ENCODE measurements around the gene SEMA6C.

The SEMA6C gene

DNA sequence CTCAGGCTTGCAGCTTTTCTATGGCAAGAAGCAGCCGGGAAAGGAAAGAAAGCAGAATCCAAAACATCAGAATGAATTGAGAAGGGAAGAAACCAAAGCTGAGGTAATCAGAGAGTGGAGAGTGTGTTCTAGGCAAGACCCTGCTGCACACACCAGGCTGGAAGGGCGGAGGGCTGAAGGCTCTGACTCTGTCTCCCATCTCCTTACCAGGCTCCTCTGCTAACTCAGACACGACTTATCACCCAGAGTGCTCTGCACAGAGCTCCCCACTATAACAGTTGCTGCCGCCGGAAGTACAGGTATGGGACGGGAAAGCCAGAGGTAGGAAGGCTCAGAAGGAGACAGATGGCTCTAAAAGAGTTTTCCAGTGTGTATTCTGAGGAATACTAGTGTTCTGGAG lies 20.7 kb upstream of the SEMA6C start:
- H3K9ac ChIP-seq (ENCODE audit: low read length): peak overlapping the region; percentile 77
- peak overlapping the region; percentile 74 for H3K4me2 ChIP-seq (ENCODE audit: low read depth, low read length, poor library complexity, severe bottlenecking)
- H3K9me2 ChIP-seq (replicated peaks; ENCODE audit: insufficient read depth, low read length): no peaks in the 10 kb centered on the region
- no peak overlapping the region for H2AFZ ChIP-seq (ENCODE audit: low read depth, low read length, severe bottlenecking)
- no peaks in the 10 kb centered on the region for H3K27me3 ChIP-seq (ENCODE audit: low read length)
- H3K9me3 ChIP-seq (ENCODE audit: insufficient read depth, low read length): no peaks in the 10 kb centered on the region
- no peak overlapping the region for H3K27ac ChIP-seq (ENCODE audit: low read depth, low read length)
- no peaks in the 10 kb centered on the region for H3K36me3 ChIP-seq (ENCODE audit: low read length)
- 0 out of 2 replicates have a peak, but pooled peaks cover under 1% of the 10 kb centered on the region for H3F3A ChIP-seq (ENCODE audit: insufficient read depth)
- peak overlapping the region; percentile 93 for H3K4me3 ChIP-seq (ENCODE audit: insufficient read depth, low read length, poor library complexity, severe bottlenecking)
- TF ChIP-seq EZH2phosphoT487 (conservative IDR thresholded peaks at IDR 0.05; ENCODE audit: low read length): no peak
- TF ChIP-seq, protein P1, sequence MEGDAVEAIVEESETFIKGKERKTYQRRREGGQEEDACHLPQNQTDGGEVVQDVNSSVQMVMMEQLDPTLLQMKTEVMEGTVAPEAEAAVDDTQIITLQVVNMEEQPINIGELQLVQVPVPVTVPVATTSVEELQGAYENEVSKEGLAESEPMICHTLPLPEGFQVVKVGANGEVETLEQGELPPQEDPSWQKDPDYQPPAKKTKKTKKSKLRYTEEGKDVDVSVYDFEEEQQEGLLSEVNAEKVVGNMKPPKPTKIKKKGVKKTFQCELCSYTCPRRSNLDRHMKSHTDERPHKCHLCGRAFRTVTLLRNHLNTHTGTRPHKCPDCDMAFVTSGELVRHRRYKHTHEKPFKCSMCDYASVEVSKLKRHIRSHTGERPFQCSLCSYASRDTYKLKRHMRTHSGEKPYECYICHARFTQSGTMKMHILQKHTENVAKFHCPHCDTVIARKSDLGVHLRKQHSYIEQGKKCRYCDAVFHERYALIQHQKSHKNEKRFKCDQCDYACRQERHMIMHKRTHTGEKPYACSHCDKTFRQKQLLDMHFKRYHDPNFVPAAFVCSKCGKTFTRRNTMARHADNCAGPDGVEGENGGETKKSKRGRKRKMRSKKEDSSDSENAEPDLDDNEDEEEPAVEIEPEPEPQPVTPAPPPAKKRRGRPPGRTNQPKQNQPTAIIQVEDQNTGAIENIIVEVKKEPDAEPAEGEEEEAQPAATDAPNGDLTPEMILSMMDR (IDR thresholded peaks at IDR 0.05; ENCODE audit: insufficient read depth, low read length, poor library complexity, severe bottlenecking): no peak
- H3K79me2 ChIP-seq (ENCODE audit: insufficient read depth, low read length): peaks cover 22% of the 10 kb centered on the region
- no peaks in the 10 kb centered on the region for H4K20me1 ChIP-seq (ENCODE audit: low read depth, low read length)

DNA sequence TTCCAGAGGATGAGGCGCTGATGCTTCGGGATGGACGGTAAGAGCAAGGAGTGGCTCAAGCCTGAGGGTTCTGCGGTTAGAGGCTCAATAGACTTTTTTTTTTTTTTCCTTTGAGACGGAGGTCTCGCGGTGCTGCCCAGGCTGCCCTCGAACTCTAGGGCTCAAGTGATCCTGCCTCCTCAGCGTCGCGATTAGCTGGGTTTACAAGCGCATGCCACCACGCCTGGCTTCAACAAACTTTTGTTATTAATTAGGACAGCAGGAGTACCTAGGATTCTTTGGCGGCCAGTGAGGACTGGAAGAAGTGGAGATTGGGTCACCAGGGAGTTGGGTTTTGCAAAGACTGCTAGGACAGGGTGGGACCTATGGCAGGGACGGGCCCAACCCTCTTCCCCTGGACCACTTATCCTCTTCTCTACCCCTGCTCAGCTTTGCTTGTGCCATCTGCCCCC lies 20.1 kb upstream of the SEMA6C start:
- H2AFZ ChIP-seq (ENCODE audit: low read depth, low read length, severe bottlenecking): peak overlapping the region; percentile 15

DNA sequence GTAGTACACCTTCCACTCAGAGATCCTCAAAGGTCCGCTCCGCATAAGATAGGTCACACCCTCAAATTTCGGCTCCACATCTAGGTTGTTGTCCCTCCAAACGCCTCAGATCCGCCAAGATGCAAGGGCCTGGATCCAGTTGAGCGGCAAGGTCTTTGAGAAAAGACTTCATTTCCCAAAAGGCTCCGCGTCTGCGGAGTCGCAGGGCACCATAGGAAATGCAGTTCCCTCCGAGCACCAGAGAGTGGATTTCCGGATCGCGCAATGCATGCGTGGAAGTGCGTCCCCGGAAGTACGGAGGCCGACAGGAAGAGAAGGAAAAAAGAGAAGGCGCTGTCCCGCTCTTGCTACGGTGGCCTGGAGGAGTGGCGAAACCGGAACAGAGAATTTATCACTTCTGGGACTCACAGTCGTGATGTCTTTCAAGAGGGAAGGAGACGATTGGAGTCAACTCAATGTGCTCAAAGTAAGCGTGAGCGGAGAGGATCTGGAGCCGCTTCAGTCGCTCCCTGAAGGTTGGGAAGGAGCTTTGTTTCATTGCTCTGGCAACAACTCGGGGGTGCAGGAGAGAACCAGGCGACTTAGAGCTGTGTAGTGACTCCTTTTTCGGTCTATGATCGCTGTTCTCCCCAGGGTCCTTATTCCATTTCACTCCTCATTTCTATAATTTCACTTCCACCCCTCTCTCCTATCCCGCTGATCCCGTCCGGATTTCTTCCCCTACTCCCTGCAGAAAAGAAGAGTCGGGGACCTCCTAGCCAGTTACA lies 19.5 kb upstream of the SEMA6C start, which contains the start of the genes LYSMD1 and SCNM1:
LYSMD1 (minus strand) TSS at position 165 of the 767 bp plus-strand sequence. CDS start 644 bp downstream, outside the sequence.
SCNM1 (plus strand) TSS at position 407 of the 767 bp plus-strand sequence; CDS start at position 416, 9 bp downstream.
- no peaks in the 10 kb centered on the region for H3K9me2 ChIP-seq (replicated peaks; ENCODE audit: insufficient read depth, low read length)
- no peaks in the 10 kb centered on the region for H4K20me1 ChIP-seq (ENCODE audit: low read depth, low read length)
- peaks cover 22% of the 10 kb centered on the region for H3K79me2 ChIP-seq (ENCODE audit: insufficient read depth, low read length)
- TF ChIP-seq, protein P1 (IDR thresholded peaks at IDR 0.05; ENCODE audit: insufficient read depth, low read length, poor library complexity, severe bottlenecking): no peak
- peak within 1 kb of the TSS; percentile 45 for H3K27ac ChIP-seq (ENCODE audit: low read depth, low read length)
- no peaks in the 10 kb centered on the region for H3K36me3 ChIP-seq (ENCODE audit: low read length)
- 0 out of 2 replicates have a peak, but pooled peaks cover 5% of the 10 kb centered on the region for H3F3A ChIP-seq (ENCODE audit: insufficient read depth)
- H3K9ac ChIP-seq (ENCODE audit: low read length): peak within 1 kb of the TSS; percentile 77
- peak within 1 kb of the TSS; percentile 79 for H3K4me2 ChIP-seq (ENCODE audit: low read depth, low read length, poor library complexity, severe bottlenecking)
- H3K27me3 ChIP-seq (ENCODE audit: low read length): no peaks in the 10 kb centered on the region
- H2AFZ ChIP-seq (ENCODE audit: low read depth, low read length, severe bottlenecking): peak within 1 kb of the TSS; percentile 60
- no peaks in the 10 kb centered on the region for H3K9me3 ChIP-seq (ENCODE audit: insufficient read depth, low read length)
- peak within 1 kb of the TSS; percentile 93 for H3K4me3 ChIP-seq (ENCODE audit: insufficient read depth, low read length, poor library complexity, severe bottlenecking)

More for the DNA sequence above, 20.1 kb upstream of the SEMA6C start:
- no peaks in the 10 kb centered on the region for H3K9me3 ChIP-seq (ENCODE audit: insufficient read depth, low read length)
- no peaks in the 10 kb centered on the region for H3K36me3 ChIP-seq (ENCODE audit: low read length)
- peak overlapping the region; percentile 93 for H3K4me3 ChIP-seq (ENCODE audit: insufficient read depth, low read length, poor library complexity, severe bottlenecking)
- H3K9me2 ChIP-seq (replicated peaks; ENCODE audit: insufficient read depth, low read length): no peaks in the 10 kb centered on the region
- peak overlapping the region; percentile 45 for H3K27ac ChIP-seq (ENCODE audit: low read depth, low read length)
- H4K20me1 ChIP-seq (ENCODE audit: low read depth, low read length): no peaks in the 10 kb centered on the region
- no peak for TF ChIP-seq EZH2phosphoT487 (conservative IDR thresholded peaks at IDR 0.05; ENCODE audit: low read length)
- TF ChIP-seq, protein P1 (IDR thresholded peaks at IDR 0.05; ENCODE audit: insufficient read depth, low read length, poor library complexity, severe bottlenecking): no peak
- H3K9ac ChIP-seq (ENCODE audit: low read length): peak overlapping the region; percentile 77
- peaks cover 22% of the 10 kb centered on the region for H3K79me2 ChIP-seq (ENCODE audit: insufficient read depth, low read length)
- no peaks in the 10 kb centered on the region for H3K27me3 ChIP-seq (ENCODE audit: low read length)
- 0 out of 2 replicates have a peak, but pooled peaks cover 5% of the 10 kb centered on the region for H3F3A ChIP-seq (ENCODE audit: insufficient read depth)
- peak overlapping the region; percentile 74 for H3K4me2 ChIP-seq (ENCODE audit: low read depth, low read length, poor library complexity, severe bottlenecking)

All from SU-DHL-6 (cell line).